ENCODE results near the gene ANKRD20A1. TPM values are rescaled to one million over a fixed set of nuclear protein-coding genes. Genes with fewer than 3 reads are reported as not detected.
"Not testable (repeated sequence)": the region's sequence is repeated elsewhere in the genome, so short reads cannot be mapped to it uniquely, and the experiment has no call there.

Gene ANKRD20A1
- total RNA-seq = 1.7 and 2.6 TPM in 2 replicates

DNA sequence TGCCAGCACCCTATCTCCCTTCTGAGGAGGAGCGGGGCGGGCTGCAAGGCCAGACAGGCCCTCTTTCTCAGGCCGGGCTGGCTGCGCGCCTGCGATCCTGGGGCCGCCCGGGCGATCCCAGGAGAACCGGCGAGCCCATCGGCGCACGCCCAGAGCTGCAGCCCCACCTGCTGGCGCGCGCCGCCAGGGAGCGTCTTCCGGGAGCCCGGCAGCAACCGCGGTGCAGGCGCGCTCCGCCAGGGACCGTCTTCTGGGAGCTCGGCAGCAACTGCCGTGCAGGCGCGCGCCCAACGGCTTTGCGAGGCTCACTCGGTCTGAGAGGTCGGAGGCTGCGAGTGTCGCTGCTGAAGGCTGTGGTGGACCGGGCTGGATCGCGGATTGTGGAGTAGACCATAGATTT is at the start of gene ANKRD20A1:
ANKRD20A1 (plus strand) TSS at position 61 of the 400 bp plus-strand sequence. CDS start 496 bp downstream, outside the sequence.
- peak; percentile 77 for DNase-seq

DNA sequence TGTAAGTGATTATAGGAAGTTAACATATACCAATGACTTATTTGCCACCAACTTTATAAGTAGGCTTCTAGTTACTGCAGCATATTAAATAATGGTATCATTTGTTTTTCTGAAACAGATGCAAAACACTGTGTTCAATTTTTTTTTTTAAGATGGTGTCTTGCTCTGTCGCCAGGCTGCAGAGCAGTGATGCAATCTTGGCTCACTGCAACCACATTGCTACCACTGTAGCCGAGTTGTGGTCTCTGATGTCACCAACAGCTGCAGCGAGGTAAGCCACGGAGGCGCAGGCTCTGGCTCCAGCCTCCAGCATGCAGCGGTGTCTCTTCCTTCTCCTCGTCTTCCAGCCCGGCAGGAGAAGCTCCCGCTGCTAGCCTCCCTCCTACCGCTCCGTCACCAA is 26.6 kb upstream of the ANKRD20A1 start:
- DNase-seq = not testable (repeated sequence)

All from dermis blood vessel endothelial cell (primary cell).